GM19372 (cell line): Measurements from ENCODE around the gene DYNC1LI1.

Experiments
- ATAC-seq: cut with Tn5 transposase; IDR thresholded peaks from one replicate; pipeline ENCODE4 v1.9.1; 2021; ENCODE audit warnings: mild to moderate bottlenecking, low read depth, moderate library complexity; ENCODE audit not compliant: unreplicated experiment

DYNC1LI1 gene

DNA sequence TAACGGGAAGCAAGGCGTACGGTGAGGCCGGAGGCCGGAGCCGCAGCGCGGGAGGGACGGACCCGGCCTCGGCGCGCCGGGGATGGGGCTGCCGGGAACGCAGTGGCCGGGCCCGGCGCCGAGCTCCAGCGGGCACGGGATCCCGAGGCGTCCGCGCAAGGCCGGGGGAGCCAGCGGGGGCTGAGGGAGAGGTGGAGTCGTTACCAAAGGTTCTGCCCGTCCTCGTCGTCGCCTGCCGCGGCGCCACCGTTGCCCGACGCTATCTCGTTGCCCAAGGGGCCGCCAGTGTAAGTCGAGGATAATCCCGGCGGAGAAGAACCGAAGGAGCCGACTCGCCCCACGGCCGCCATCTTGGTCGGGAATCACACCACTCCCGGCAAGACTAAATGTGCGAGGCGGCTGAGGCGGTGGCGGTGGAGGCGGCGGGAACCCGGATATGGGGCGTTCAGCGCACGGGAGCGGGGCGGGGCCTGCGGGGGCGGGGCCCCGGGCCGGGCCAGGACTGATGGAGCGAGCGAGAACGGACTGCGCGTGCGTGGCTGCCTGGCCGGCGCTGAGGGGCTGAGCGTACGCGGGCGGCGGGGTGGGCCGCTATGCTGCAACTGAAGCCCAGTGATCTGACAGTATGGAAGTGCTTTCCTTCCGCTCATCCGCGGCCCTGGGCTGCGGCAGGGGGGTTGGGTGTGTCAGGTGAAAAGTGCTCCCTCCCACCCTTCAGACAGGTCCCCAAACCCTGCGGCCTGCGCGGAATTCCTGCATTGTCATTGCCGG is at the start of gene DYNC1LI1:
DYNC1LI1 (minus strand) TSS at position 438 of the 771 bp plus-strand sequence; CDS start at position 350, 88 bp downstream.
- peak; percentile 85 for ATAC-seq

DNA sequence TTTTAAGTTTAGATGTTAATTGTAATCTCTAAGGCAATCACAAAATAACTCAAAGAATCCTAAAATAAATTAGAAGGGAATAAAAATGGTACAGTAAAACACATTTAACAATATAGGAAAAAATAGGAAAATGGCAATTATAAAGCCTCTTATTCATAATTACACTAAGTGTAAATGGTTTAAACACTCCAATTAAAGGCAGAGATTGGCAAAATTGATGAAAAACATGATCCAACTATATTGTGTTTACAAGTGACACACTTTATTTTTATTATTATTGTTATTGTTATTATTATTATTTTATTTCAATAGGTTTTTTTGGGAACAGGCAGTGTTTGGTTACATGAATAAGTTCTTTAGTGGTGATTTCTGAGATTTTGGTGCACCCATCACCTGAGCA is 48.7 kb upstream of the DYNC1LI1 start:
- no peak for ATAC-seq

DNA sequence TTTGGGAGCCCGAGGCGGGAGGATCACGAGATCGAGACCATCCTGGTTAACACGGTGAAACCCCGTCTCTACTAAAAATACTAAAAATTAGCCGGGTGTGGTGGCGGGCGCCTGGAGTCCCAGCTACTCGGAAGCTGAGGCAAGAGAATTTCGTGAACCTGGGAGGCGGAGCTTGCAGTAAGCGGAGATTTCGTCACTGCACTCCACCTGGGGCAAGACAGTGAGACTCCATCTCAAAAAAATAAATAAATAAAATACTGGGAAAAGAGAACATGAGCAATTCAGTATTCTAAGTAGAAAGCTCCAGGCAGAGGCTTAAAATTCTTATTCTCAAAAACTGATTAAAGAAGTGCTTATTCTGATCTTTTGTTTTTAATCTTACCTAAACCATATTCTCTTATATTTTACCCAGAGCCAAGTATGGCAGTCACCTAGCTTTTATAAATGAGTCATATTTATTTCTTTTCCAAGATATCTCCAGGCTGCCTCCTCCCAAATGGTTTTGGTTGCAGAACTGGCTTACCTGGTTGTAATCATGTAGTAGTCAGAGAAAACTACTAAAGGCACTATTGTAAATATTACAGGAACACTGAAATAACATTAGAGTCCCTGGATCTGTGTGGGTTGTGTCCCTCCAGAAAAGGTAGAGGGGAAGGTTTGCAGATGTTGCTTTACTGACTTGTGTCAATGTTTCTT is 45.8 kb upstream of the DYNC1LI1 start:
- ATAC-seq: no peak

DNA sequence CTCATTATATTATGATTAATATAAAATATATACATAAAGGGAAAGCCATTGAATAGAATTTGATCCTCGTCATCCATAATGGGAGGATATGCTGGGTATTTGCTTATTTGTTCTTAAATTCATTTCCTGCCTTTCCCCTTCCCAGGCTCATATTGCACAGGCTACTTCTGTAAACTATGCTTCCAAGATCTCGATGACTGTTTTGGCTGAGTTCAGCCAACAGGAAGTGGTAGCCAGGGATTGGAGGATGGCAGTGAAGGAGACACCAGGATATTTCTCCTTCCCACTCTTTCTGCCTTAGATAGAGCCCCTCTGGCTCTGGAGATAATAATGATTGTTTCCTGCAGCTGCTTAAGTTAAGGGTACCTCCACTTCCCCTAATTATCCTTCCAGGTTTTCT is 44.3 kb upstream of the DYNC1LI1 start:
- no peak for ATAC-seq

DNA sequence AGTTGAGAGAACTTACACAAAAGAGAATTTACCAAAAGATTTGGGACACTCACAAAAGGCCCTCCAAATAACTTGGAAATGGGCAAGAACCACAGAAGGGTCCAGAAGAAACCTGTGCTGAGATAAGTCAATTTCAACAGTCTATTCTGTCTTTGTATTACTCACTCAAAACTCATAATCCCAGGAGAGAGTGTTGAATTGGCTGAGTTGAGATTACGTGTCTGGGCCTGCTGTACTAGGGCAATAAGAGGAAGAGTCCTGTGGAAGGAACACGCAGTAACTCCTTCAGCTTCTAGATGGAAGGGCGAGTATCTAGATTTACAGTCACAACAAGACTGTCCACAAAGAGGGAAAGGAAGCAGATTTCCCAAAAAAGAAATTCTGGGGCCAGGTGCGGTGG is 42.5 kb upstream of the DYNC1LI1 start:
- ATAC-seq: no peak

DNA sequence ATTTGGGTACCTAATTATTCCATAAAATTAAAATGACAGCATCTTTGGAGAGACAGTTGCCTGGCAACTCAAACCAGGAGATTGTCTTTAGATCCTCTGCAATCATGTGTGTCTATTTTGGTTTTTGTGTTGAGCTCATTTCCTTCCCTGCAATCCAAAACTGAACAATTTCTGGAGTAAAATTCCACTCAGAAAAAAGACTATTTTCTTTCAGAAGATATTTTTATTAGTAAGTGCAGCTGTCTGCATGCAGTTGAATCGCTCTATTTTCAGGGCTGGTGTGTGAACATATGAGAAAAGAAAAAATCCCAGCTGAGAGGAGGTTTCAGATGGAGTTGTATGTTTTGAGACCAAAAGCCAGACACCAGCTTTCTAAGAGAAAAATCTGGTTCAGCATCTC is 41.9 kb upstream of the DYNC1LI1 start:
- ATAC-seq: no peak

DNA sequence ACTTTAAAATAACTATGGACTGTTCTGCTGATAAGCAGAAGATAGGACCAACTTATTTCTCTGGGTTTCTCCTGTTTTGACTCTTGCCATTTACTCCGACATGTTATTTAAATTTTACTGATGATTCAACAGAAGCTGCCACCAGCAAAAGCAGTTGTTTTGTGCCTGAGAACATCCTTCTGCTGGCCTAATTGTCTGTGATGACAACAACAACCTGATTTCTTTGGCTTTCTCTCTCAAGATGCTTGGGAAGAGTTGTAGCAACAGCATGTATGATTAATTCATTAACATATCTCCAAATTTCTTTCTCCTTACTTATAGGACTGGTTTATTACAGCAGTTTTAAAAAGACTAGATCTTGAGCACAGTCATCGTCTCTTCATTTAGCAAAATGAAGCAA is 36.9 kb upstream of the DYNC1LI1 start:
- no peak for ATAC-seq

DNA sequence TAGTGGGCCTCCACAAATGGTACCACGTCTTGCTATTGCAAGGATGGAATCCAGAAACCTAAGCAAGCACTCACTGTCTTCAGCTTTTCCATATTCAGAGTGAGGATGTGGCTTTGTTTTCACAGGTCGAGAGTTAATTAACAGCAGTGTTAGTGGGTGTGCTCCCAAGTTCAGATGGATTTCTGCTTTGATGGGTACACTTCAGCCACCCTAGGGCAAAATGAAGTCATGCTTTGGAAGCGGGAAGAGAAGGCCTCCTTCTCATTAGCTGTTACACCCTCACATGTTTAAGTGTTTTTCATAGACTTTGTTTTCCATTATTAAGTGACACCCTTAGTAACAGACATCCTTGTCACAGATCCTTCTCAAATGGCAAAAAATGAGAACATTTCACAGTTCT is 36.3 kb upstream of the DYNC1LI1 start:
- ATAC-seq: no peak

DNA sequence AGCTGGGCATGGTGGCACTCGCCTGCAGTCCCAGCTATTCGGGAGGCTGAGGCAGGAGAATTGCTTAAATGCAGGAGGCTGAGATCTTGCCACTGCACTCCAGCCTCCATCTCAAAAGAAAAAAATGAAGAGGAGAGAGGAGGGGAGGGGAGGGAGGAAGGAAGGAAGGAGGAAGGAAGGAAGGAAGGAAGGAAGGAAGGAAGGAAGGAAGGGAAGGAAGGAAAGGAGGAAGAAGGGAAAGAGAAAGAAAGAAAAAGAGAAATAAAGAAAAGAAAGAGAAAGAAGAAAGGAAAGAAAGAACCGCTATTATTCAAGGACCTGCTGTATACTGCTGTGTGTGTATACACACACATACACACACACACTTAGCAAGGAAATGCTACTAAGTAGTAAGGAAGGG is 35.6 kb upstream of the DYNC1LI1 start:
- no peak for ATAC-seq

DNA sequence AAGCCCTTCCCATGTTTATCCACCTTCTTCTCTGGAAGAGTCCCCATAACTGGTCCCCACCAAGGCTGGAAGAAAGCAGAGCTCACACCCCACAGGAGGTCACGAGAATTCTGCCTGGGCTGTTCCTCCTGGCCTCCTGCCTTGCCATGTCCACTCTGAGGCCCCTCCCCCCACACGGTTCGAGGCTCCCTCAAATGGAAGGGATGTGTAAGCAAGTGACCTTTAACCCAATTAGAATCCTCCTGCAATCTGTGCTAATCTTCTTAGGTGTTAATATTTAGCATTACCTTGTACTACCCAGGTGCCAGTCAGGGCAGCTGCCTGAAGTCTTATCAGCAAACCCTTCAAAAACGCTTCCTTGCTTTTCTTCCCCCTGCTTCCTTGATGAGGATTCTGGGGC is 32.4 kb upstream of the DYNC1LI1 start:
- no peak for ATAC-seq

DNA sequence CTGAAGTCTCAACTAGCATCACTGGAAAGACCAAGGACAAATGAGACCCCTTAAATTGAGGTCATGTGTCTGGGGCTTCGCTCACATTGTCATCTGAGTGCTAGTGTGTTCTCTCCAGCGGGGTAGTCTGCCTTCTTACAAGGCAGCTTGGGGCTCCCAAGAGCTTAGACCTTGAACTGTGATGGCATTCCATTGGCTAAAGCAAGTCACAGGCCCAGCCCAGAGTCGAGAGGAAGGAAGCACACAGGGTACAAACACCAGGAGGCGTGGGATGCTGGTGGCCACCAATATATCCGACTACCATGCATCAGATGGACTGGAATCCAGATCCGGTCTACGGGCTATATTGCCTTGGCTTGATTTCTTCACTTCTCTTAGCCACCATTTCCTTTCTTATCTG is 31.5 kb upstream of the DYNC1LI1 start:
- ATAC-seq: no peak

DNA sequence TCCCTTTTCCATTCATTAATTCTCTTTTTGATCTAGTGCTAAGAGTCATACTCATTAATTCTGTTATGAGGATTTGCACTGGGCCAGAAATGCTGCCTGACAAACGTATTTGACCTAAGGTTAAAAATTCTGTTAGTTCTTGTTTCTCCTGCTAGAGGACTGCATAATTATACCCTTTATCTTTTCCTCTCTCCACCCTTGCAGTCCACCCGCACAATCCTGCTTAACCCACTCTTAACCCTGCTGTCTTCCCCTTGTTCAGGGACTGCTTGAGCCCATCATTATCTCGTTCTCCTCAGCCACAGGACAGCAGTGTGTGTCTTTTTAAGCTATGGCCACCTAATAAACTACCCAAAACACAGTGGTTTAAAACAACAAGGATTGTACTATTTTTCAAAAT is 31.1 kb upstream of the DYNC1LI1 start:
- no peak for ATAC-seq

DNA sequence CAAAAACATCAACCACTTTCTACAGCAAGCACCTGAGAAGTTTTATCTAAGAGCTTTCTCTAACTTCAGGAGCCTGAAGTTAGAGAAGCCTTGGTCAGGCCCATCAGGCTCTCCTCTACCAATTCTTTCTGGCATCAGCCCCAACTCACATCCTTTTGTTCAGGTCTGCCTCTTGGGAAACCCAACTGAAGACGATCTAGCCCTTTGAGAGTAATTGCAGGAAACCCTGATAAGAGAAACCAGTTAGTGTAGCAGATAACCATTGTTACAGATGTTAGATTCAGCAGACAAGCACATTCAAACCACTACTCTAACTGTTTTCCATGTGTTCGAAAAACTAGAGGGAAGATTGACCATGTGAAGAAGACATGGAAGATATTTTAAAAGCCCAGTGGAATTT is 27.0 kb upstream of the DYNC1LI1 start:
- no peak for ATAC-seq

DNA sequence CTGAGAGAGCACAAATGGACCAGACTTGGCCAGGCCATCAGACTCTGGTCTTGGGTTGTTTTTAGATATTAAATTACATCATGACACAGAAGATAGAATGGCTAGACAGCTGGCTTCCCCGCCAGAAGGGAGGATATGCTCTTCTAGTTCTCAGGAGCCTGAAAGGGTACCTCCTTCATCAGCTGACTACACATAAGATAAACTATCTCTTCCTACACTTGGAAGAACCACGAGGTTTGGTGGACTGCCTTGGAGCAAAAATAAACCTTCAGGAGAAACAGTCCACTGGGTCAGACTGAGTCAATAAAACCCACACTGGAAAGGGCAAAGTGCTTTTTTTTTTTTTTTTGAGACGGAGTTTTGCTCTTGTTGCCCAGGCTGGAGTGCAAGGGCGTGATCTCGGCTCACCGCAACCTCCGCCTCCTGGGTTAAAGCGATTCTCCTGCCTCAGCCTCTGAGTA is 26.3 kb upstream of the DYNC1LI1 start:
- ATAC-seq: no peak

DNA sequence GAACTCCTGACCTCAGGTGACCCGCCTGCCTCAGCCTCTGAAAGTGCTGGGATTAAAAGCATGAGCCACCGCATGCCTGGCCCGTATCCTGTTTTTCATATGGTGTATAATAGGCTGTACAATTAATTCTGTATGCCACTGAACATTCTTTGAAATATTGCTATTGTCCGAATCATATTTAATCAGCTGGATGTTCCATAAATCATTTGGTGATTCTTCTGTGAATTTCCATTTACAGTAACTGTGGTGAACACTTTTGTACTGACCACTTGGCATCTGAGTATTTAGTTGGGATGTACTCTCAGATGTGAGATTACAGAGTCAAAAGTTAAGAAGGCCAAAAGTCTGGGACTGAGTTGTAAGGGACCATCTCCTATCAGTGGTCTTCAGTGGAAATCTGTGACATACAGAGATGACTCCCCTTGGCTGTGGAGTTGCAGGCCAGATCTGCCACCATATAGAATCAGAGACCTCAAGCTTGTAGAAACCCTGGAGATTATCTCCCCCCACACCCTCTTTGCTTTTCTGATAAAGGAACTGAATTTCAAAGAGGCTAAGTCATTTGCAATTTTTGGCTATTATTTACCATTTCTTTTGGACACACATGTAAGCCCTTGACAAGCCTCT is 25.7 kb upstream of the DYNC1LI1 start:
- ATAC-seq: no peak

DNA sequence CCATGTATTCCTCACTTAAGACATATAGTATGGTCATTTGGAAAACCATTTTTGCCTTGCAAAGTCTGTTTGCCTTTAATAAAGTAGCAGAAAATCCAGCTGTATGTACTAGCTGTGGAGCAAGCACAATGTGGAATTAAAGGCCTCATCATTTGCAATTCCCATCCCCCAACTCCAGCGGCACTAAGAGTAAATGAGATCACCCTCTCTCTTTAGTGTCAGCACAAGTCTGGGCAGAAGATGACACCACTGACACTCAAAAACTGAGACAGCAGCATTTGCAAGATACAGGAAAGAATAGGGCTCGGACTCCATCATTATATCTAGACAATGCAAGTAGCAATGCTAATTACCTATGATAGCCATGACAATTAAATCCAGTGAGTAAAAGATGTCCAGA is 24.7 kb upstream of the DYNC1LI1 start:
- no peak for ATAC-seq

DNA sequence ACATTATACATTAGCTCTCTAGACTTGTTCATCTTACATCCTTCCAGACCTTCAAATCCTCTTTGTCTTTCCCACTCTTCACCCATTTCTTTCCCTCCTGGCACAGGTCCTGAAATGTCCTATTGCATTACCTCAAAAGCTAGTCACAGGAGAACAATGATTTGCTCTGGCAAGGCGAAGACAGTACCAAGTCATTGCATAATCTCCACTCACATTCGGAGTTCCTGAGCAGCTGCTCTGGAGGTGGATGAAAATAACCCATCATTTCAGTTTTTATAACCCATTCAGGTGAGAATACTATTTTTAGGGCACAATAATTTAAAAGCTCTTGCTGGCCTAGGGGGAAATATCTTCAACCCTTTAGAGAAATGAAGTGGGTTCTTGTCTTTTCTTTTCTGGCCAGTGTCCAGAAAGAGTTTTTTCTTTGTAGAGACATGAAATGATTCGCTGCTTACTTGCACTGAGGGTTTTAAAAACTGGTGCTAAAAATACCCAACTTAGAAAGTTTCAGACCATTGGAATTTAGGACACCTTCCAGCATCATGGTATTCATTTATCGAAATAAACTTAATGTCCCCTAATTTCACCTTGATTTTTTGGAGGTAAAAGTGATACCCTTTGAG is 23.4 kb upstream of the DYNC1LI1 start:
- no peak for ATAC-seq

DNA sequence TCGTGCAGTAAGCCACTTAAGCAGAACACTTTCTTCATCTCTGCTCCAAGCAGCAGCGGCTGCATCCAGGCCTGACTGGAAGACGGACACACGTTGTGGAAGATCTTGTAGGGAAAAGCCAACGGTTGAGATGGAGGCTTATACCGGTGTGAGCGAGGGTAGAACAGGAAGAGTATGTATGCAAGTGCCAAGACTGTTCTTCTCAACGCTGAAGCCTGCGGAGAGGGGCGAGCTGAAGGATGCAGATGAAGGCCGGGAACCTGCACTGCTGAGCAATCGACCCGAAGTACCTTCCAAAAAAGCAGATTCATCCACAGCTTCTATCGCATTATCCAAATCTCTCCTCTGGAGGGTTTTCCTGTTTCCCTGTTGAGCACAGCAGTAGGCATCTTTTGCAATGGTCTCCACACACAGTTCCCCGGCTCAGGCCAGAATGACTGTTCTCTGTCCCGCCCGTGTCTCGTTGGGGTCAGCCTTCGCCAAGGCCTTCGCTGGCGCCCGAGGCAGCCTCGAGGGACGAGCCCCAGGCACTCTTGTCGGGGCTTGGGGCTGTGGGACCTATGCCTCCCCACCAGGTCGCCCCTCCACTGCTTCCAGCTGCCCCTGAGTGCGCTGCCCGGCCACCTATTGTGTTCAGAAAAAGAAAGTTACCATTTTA is 22.2 kb upstream of the DYNC1LI1 start:
- ATAC-seq: no peak

DNA sequence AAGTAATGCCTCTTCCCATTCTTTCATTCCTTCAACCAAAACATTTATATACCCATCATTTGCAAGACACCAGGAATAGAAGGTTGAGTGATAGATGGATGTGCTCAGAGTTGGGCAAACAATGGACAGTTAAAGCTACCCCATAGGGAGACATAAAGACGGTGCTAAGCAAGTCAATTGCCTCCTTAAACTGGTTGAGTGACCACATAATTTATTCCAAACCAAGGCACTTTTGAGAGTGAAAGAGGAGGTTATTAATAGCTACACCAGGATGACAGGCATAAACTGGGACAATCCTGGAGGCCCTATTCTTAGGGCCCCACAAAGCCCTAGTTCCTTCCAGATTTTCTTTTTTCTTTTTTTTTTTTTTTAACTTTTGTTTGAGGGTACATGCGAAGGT is 21.4 kb upstream of the DYNC1LI1 start:
- ATAC-seq: no peak

DNA sequence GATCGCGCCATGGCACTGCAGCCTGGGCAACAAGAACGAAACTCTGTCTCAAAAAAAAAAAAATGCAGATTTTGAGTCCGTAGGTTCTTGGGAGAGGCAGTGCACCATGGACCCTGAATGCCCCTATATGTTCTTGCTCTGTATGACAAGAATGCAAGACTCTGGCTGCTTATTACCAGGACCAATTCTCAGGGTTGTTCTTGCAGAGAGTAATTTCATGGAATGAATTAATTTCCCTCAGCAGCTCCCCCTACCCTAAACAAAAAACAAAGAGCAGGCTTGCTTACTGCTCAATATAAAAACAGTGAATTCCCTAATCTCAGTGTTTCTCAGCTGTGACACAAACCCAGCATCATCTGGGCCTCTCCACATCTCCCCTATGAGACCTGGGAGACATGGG is 20.5 kb upstream of the DYNC1LI1 start:
- ATAC-seq: no peak

DNA sequence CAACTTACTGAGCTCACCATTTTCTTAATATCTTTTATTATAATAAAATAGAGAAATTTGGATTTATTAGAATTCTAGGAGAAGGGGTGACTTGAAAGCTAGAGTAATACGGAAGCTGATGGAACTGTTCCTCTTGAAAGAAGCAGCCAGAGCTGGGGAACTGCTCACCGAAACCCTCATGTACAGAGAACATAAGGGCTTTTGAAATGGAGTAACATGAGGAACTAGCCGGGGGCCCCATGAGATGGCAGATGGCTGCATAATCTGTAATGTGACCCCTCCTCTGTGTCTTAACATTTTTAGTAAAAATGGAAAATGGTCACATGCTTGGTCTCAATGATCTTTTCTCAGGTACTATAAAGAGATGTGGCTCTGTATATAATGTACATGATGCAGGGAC is 15.7 kb upstream of the DYNC1LI1 start:
- no peak for ATAC-seq
